GM12874 (cell line): ENCODE data around the gene GHR.

Experiments
- CTCF ChIP-seq: IDR thresholded peaks from 2 replicates; pipeline ENCODE4 v1.5.1; 2011; ENCODE audit warnings: low read depth, mild to moderate bottlenecking, control low read depth, low read length, moderate library complexity; ENCODE audit not compliant: insufficient read depth

Gene GHR

GRCh38 chr5:42641336-42642005, 218.2 kb downstream of the GHR start:
- TF ChIP-seq CTCF: no peak

- TF ChIP-seq CTCF: no peak
Observed at GRCh38 chr5:42642006-42642405, 218.8 kb downstream of the GHR start.

- no peak for TF ChIP-seq CTCF
Observed at GRCh38 chr5:42643360-42643759, 220.1 kb downstream of the GHR start.

- TF ChIP-seq CTCF: no peak
Observed at GRCh38 chr5:42645138-42645537, 221.9 kb downstream of the GHR start.

- no peak for TF ChIP-seq CTCF
Observed at GRCh38 chr5:42648036-42648435, 224.8 kb downstream of the GHR start.

GRCh38 chr5:42648915-42649314, 225.7 kb downstream of the GHR start:
- TF ChIP-seq CTCF: no peak

- TF ChIP-seq CTCF: no peak
Observed at GRCh38 chr5:42650084-42650483, 226.8 kb downstream of the GHR start.

- TF ChIP-seq CTCF: no peak
Observed at GRCh38 chr5:42653705-42654104, 230.5 kb downstream of the GHR start.
